HCT116 (cell line): ENCODE data around the gene ROBO1. TPM values are rescaled to one million over a fixed set of nuclear protein-coding genes. Genes with fewer than 3 reads are reported as not detected.

Source experiments
- ATAC-seq: fragments of 200-7000 bp; cut with Tn5 transposase; 2 replicates; pipeline ENCODE4 v1.9.1; 2020; ENCODE audit warnings: mild to moderate bottlenecking, moderate library complexity
- BruUV-seq: library from RNA; stranded (reverse); fragments of 400-500 nt; replicated peaks from 2 replicates; lab custom pipeline; 2021; lab: Mats Ljungman, UMichigan
- CTCF ChIA-PET: fragments of 300-600 bp; sonication (Branson Sonifier 250); formaldehyde crosslinking; loops from one replicate; lab custom pipeline; 2021; ENCODE audit warnings: antibody characterized with exemption; lab: Charles Lee
- POLR2A ChIA-PET: fragments of 300-600, 350-600 bp; sonication (Branson Sonifier 250); formaldehyde crosslinking; loops from one replicate; lab custom pipeline; 2021; ENCODE audit warnings: antibody characterized with exemption; lab: Charles Lee
- RAD21 ChIA-PET, 2 experiments: fragments of 300-600 bp; sonication (Branson Sonifier 250); formaldehyde crosslinking; loops; one replicate each; lab custom pipeline; 2023; ENCODE audit warnings: low total read pairs in 2 of 2; ENCODE audit not compliant: uncharacterized antibody in 2 of 2, unreplicated experiment in 2 of 2, low non-redundant PET in 1 of 2; lab: Charles Lee
- DNase-seq: peaks from one replicate; pipeline ENCODE4 v3.0.0-alpha.2; 2010; ENCODE audit warnings: low read depth, low spot score
- H2AFZ ChIP-seq: fragments of 200-600 bp; shearing (Covaris generic), sonication (generic); 2 replicates; pipeline ENCODE4 v1.6.1; 2017; ENCODE audit warnings: low read depth, mixed run types, mixed read lengths, antibody characterized with exemption, low read length; ENCODE audit not compliant: poor library complexity, severe bottlenecking
- H3K27ac ChIP-seq: 2 replicates; pipeline ENCODE4 v1.5.1; 2012; ENCODE audit warnings: low read depth, low read length
- H3K27me3 ChIP-seq: fragments of 200-600 bp; sonication (generic); 2 replicates; pipeline ENCODE4 v1.6.1; 2016; ENCODE audit warnings: mixed run types, low read length, mixed read lengths; ENCODE audit not compliant: insufficient read depth
- H3K36me3 ChIP-seq, 2 experiments: fragments of 200-500 bp in 1 of 2; fragments of 200-600 bp in 1 of 2; sonication (Bioruptor generic) in 1 of 2; sonication (generic) in 1 of 2; 2 replicates each; pipeline versions ENCODE4 v1.5.1 to v1.6.1; 2014 to 2016; ENCODE audit warnings: low read length in 2 of 2, inconsistent platforms in 1 of 2, mixed read lengths in 1 of 2, mixed run types in 1 of 2; ENCODE audit not compliant: insufficient read depth in 2 of 2, control insufficient read depth in 1 of 2
- H3K4me1 ChIP-seq, 2 experiments: fragments of 200-600 bp in 1 of 2; sonication (generic) in 1 of 2; 2 replicates each; pipeline versions ENCODE4 v1.5.1 to v1.6.1; 2012 to 2017; ENCODE audit warnings: low read length in 2 of 2, inconsistent platforms in 1 of 2, mild to moderate bottlenecking in 1 of 2, mixed read lengths in 1 of 2, mixed run types in 1 of 2, moderate library complexity in 1 of 2; ENCODE audit not compliant: insufficient read depth in 2 of 2, control insufficient read depth in 1 of 2
- H3K4me2 ChIP-seq: fragments of 200-600 bp; sonication (generic); 2 replicates; pipeline ENCODE4 v1.6.1; 2017; ENCODE audit warnings: mixed run types, low read length, mixed read lengths
- H3K4me3 ChIP-seq, 2 experiments: fragments of 200-600 bp in 1 of 2; sonication (generic) in 1 of 2; replicated peaks in 1 of 2; 2 replicates each; pipeline ENCODE4 v1.5.1; 2011 to 2016; ENCODE audit warnings: low read length in 2 of 2, control low read depth in 1 of 2, low read depth in 1 of 2, mild to moderate bottlenecking in 1 of 2, mixed read lengths in 1 of 2, mixed run types in 1 of 2
- H3K79me2 ChIP-seq: fragments of 200-600 bp; sonication (generic); 2 replicates; pipeline ENCODE4 v1.6.1; 2017; ENCODE audit warnings: mild to moderate bottlenecking, mixed run types, low read length, moderate library complexity, mixed read lengths; ENCODE audit not compliant: insufficient read depth
- H3K9ac ChIP-seq: fragments of 200-600 bp; sonication (generic); 2 replicates; pipeline ENCODE4 v1.6.1; 2016; ENCODE audit warnings: low read length, mixed read lengths
- H3K9me2 ChIP-seq: fragments of 200-600 bp; sonication (generic), shearing (Covaris generic); 2 replicates; pipeline ENCODE4 v1.6.1; 2017; ENCODE audit warnings: mixed run types, mild to moderate bottlenecking, moderate library complexity; ENCODE audit not compliant: insufficient read depth
- H3K9me3 ChIP-seq, 2 experiments: fragments of 200-500 bp in 1 of 2; fragments of 200-600 bp in 1 of 2; sonication (Bioruptor generic) in 1 of 2; sonication (generic) in 1 of 2; 2 replicates each; pipeline ENCODE4 v1.6.1; 2014 to 2017; ENCODE audit warnings: low read length in 2 of 2, mixed read lengths in 2 of 2, inconsistent platforms in 1 of 2, low read depth in 1 of 2, mild to moderate bottlenecking in 1 of 2, mixed run types in 1 of 2, moderate library complexity in 1 of 2; ENCODE audit not compliant: control insufficient read depth in 1 of 2, insufficient read depth in 1 of 2
- H4K20me1 ChIP-seq: fragments of 200-600 bp; sonication (generic), shearing (Covaris generic); 2 replicates; pipeline ENCODE4 v1.6.1; 2017; ENCODE audit warnings: mixed run types, mild to moderate bottlenecking, moderate library complexity; ENCODE audit not compliant: insufficient read depth
- CTCF ChIP-seq, 3 experiments: fragments of 200-600 bp in 1 of 3; sonication (generic) in 1 of 3; IDR thresholded peaks in 2 of 3; conservative IDR thresholded peaks in 1 of 3; 2 replicates each; pipeline ENCODE4 v1.5.1; 2012 to 2017; ENCODE audit warnings: low read depth in 2 of 3, low read length in 2 of 3, antibody characterized with exemption in 1 of 3, borderline replicate concordance in 1 of 3, control low read depth in 1 of 3, mild to moderate bottlenecking in 1 of 3, mixed read lengths in 1 of 3, mixed run types in 1 of 3, moderate library complexity in 1 of 3; ENCODE audit not compliant: insufficient read depth in 1 of 3
- EZH2phosphoT487 ChIP-seq: fragments of 200-600 bp; IDR thresholded peaks from 2 replicates; pipeline ENCODE4 v1.6.1; 2018; ENCODE audit warnings: antibody characterized with exemption, borderline replicate concordance
- FOSL1 ChIP-seq: IDR thresholded peaks from 2 replicates; pipeline ENCODE4 v1.6.1; 2012; ENCODE audit warnings: low read depth
- POLR2A ChIP-seq: IDR thresholded peaks from 2 replicates; pipeline ENCODE4 v1.7.0; 2011; ENCODE audit warnings: borderline replicate concordance; ENCODE audit not compliant: insufficient read depth, insufficient read length; ENCODE audit errors: extremely low read depth
- RAD21 ChIP-seq: IDR thresholded peaks from 2 replicates; pipeline ENCODE4 v1.6.1; 2012; ENCODE audit warnings: low read depth, mild to moderate bottlenecking
- intact Hi-C: fragments of 100-400 bp; cut with micrococcal nuclease; formaldehyde crosslinking; loops from 2 replicates; pipeline ENCODE4 v1.10.0; 2022
- total RNA-seq: library from RNA; stranded (reverse); gene quantifications from one replicate; pipeline ENCODE4 v1.2.1, GENCODE V29; 2021; ENCODE audit not compliant: unreplicated experiment

Gene ROBO1
- total RNA-seq, 1 experiment from 2014 or later: 0.27 TPM

GRCh38 chr3:79230266-79230665 lies 537.5 kb downstream of the ROBO1 start:
- POLR2A ChIA-PET: no interaction called here
- Histone ChIP-seq H3K27ac (no peak overlapping the region), H2AFZ (no peak overlapping the region), H4K20me1 (no peaks in the 10 kb centered on the region), H3K9me3 (peaks cover 13 to 28% of the 10 kb centered on the region in 2 experiments; a peak in 3 of 4 replicates), H3K27me3 (no peaks in the 10 kb centered on the region), H3K9me2 (no peaks in the 10 kb centered on the region), H3K4me3 (no peak overlapping the region), H3K4me1 (no peaks in the 10 kb centered on the region), H3K9ac (no peak overlapping the region), H3K79me2 (no peaks in the 10 kb centered on the region), H3K4me2 (no peak overlapping the region), H3K36me3 (no peaks in the 10 kb centered on the region)
- no peak for TF ChIP-seq EZH2phosphoT487
- no peak for TF ChIP-seq RAD21
- TF ChIP-seq CTCF (IDR thresholded peaks at IDR 0.05 in 2 of 3, conservative IDR thresholded peaks at IDR 0.05 in 1 of 3; ENCODE audit: borderline replicate concordance in 1 of 3, insufficient read depth in 1 of 3, low read depth in 2 of 3, low read length in 2 of 3): no peak
- no peak for TF ChIP-seq POLR2A
- ATAC-seq (no peak), DNase-seq (no peak)
- CTCF ChIA-PET: no interaction called here
- RAD21 ChIA-PET: no interaction called here
- no TSS peak for BruUV-seq
- intact Hi-C loops: no loop called here

- CTCF ChIA-PET: no interaction called here
Observed at GRCh38 chr3:79217096-79217495, 550.7 kb downstream of the ROBO1 start.

More at GRCh38 chr3:79217096-79217495, 550.7 kb downstream of the ROBO1 start:
- no peaks in the 10 kb centered on the region for H3K4me1 ChIP-seq
- H3K9me2 ChIP-seq: no peaks in the 10 kb centered on the region
- H3K4me2 ChIP-seq: no peak overlapping the region
- H3K36me3 ChIP-seq: no peaks in the 10 kb centered on the region
- BruUV-seq: no TSS peak
- ATAC-seq (no peak), DNase-seq (no peak)
- H3K9me3 ChIP-seq: peaks cover 8 to 30% of the 10 kb centered on the region in 2 experiments; a peak in 2 of 4 replicates
- no peak overlapping the region for H3K27ac ChIP-seq
- no peaks in the 10 kb centered on the region for H4K20me1 ChIP-seq
- no peaks in the 10 kb centered on the region for H3K27me3 ChIP-seq
- H3K79me2 ChIP-seq: no peaks in the 10 kb centered on the region
- intact Hi-C loops: no loop called here
- H2AFZ ChIP-seq: no peak overlapping the region
- ChIA-PET POLR2A (no interaction called here), RAD21 (no interaction called here)
- H3K4me3 ChIP-seq: no peak overlapping the region
- no peak for TF ChIP-seq FOSL1
- no peak overlapping the region for H3K9ac ChIP-seq
